Measurements from ENCODE around the gene GZMB. TPM values are rescaled to one million over a fixed set of nuclear protein-coding genes. Genes with fewer than 3 reads are reported as not detected.

GZMB gene
- total RNA-seq, 1 experiment from 2014 or later: not detected

DNA sequence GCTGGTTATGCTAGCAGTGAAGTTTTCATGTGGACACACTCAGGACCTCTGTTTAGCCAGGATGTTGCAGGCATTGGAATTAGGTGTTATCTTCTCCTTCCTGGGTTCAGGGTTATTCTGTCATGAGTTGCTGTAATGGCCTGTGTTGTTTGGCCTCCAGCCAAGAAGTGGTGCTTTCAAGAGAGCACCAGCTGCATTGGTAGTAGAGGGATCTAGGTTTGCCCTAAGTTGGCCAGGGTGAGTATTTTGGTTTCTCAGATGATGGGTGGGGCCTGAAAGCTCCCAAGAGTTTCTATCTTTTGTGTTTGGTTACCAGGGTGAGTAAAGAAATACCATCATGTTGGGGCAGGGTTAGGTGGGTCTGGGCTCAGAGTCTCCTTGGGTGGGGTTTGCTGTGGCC is 21.8 kb downstream of the GZMB start:
- Histone ChIP-seq H2BK15ac (ENCODE audit: low read depth, low read length) (no peak overlapping the region), H2AFZ (ENCODE audit: low read length) (no peak overlapping the region), H4K20me1 (ENCODE audit: control insufficient read depth, insufficient read depth, insufficient read length) (no peaks in the 10 kb centered on the region), H3K9ac (ENCODE audit: extremely low read depth, insufficient read length, low read length) (no peak overlapping the region), H4K5ac (ENCODE audit: insufficient read length, low read depth, low read length) (no peak overlapping the region), H3K27ac (ENCODE audit: insufficient read length, low read depth, low read length) (no peak overlapping the region), H3K4me1 (ENCODE audit: insufficient read depth, low read length) (no peaks in the 10 kb centered on the region; the same call in 1 of the 2 replicates), H4K8ac (replicated peaks; ENCODE audit: insufficient read length, low read depth, low read length) (no peak overlapping the region), H3K56ac (ENCODE audit: insufficient read length, low read depth, low read length) (no peak overlapping the region), H3K23ac (ENCODE audit: insufficient read length, low read depth, low read length) (no peak overlapping the region), H2BK5ac (ENCODE audit: insufficient read length, low read length) (no peak overlapping the region), H3K79me2 (ENCODE audit: insufficient read depth, low read length) (no peaks in the 10 kb centered on the region), H3K9me3 (ENCODE audit: control insufficient read depth, low read depth, low read length) (no peaks in the 10 kb centered on the region), H3K4me2 (ENCODE audit: insufficient read depth, insufficient read length, low read length) (no peak overlapping the region), H3T11ph (ENCODE audit: low read length) (no peak overlapping the region), H3K23me2 (ENCODE audit: insufficient read length, low read depth, low read length, poor library complexity, severe bottlenecking) (no peaks in the 10 kb centered on the region), H3K79me1 (ENCODE audit: insufficient read depth, low read depth, low read length, poor library complexity, severe bottlenecking) (no peaks in the 10 kb centered on the region), H3K4ac (ENCODE audit: low read depth, low read length) (no peak overlapping the region), H3K14ac (ENCODE audit: insufficient read depth, low read length) (no peak overlapping the region), H2AK5ac (ENCODE audit: insufficient read length, low read length) (no peak overlapping the region), H4K91ac (ENCODE audit: insufficient read length, low read depth, low read length) (no peak overlapping the region), H3K18ac (ENCODE audit: insufficient read length, low read depth, low read length) (no peak overlapping the region), H2BK120ac (ENCODE audit: low read depth, low read length, poor library complexity, severe bottlenecking) (no peak overlapping the region), H3K27me3 (ENCODE audit: insufficient read depth, low read length) (no peaks in the 10 kb centered on the region), H2BK20ac (ENCODE audit: low read depth, low read length, poor library complexity, severe bottlenecking) (no peak overlapping the region), H2BK12ac (ENCODE audit: insufficient read length, low read depth, low read length) (no peak overlapping the region)
- Mint-ChIP-seq H3K27ac (no peak overlapping the region), H3K4me3 (no peak overlapping the region), H3K36me3 (ENCODE audit: insufficient read depth in 1 of 3, low read depth in 3 of 3) (peaks cover 0 to 53% (median 0%) of the 10 kb centered on the region in 3 experiments; a peak in 2 of 7 replicates), H3K9me3 (peaks cover 0 to 95% of the 10 kb centered on the region in 2 experiments; a peak in 2 of 5 replicates), H3K27me3 (ENCODE audit: low read depth) (peaks cover 2% of the 10 kb centered on the region), H3K4me1 (no peaks in the 10 kb centered on the region)
- DNase-seq: no peak
- TF ChIP-seq, protein P1, sequence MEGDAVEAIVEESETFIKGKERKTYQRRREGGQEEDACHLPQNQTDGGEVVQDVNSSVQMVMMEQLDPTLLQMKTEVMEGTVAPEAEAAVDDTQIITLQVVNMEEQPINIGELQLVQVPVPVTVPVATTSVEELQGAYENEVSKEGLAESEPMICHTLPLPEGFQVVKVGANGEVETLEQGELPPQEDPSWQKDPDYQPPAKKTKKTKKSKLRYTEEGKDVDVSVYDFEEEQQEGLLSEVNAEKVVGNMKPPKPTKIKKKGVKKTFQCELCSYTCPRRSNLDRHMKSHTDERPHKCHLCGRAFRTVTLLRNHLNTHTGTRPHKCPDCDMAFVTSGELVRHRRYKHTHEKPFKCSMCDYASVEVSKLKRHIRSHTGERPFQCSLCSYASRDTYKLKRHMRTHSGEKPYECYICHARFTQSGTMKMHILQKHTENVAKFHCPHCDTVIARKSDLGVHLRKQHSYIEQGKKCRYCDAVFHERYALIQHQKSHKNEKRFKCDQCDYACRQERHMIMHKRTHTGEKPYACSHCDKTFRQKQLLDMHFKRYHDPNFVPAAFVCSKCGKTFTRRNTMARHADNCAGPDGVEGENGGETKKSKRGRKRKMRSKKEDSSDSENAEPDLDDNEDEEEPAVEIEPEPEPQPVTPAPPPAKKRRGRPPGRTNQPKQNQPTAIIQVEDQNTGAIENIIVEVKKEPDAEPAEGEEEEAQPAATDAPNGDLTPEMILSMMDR (conservative IDR thresholded peaks at IDR 0.05): no peak

Data from H9 (cell line).